ENCODE data around the gene TXNDC8.

The TXNDC8 gene

DNA sequence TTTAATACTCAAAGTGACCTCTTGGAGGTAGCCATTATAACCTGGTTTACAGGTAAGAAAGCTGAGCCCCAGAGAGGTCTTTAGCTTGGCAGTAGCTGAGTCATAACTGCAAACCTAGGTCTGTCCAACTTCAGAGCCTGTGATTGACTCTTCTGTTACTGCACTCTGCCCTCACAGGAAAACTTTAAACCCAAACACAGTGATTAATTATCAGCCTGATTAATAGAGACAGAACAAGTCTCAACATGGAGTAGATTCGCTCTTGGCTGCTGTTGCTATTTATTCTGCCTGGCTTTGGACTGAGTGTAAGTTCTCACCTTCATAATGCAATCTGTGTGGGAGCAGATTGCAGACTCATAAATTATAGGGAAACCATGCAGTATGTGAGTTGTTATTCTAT, 53.9 kb downstream of the TXNDC8 start:
- Histone ChIP-seq H3K36me3 (ENCODE audit: control insufficient read depth in 2 of 2, insufficient read depth in 2 of 2, low read length in 2 of 2) (no peaks in the 10 kb centered on the region), H3K9ac (ENCODE audit: low read depth in 1 of 2, low read length in 2 of 2) (no peak overlapping the region), H3K4me1 (ENCODE audit: control insufficient read depth in 2 of 2, insufficient read depth in 2 of 2, low read length in 2 of 2) (peaks cover 14% of the 10 kb centered on the region in 2 donors), H3K27ac (ENCODE audit: low read depth in 2 of 2, low read length in 2 of 2) (peak overlapping the region; percentile 69 to 75), H3K4me3 (ENCODE audit: low read length in 2 of 2) (peak overlapping the region in 1 of 2 donors; percentile 20), H3K27me3 (ENCODE audit: control insufficient read depth in 2 of 2, insufficient read depth in 2 of 2, low read length in 2 of 2) (no peaks in the 10 kb centered on the region), H3K9me3 (ENCODE audit: control insufficient read depth in 2 of 2, low read length in 2 of 2) (no peaks in the 10 kb centered on the region)

DNA sequence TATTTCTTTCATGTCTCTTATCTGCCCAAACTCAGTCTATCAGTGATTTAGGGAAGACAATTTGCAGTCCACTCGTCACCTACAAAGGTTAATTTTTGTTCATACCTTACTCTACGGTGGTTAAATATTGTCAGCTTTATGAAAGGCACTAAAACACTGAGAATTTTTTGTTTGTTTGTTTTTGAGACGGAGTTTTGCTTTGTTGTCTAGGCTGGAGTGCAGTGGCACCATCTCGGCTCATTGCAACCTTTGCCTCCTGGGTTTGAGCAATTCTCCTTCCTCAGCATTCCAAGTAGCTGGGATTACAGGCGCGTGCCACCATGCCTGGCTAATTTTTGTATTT, 55.0 kb downstream of the TXNDC8 start:
- Histone ChIP-seq H3K36me3 (ENCODE audit: control insufficient read depth in 2 of 2, insufficient read depth in 2 of 2, low read length in 2 of 2) (no peaks in the 10 kb centered on the region), H3K9ac (ENCODE audit: low read depth in 1 of 2, low read length in 2 of 2) (no peak overlapping the region), H3K4me1 (ENCODE audit: control insufficient read depth in 2 of 2, insufficient read depth in 2 of 2, low read length in 2 of 2) (peaks cover 14% of the 10 kb centered on the region in 2 donors), H3K27ac (ENCODE audit: low read depth in 2 of 2, low read length in 2 of 2) (peak overlapping the region; percentile 69 to 75), H3K9me3 (ENCODE audit: control insufficient read depth in 2 of 2, low read length in 2 of 2) (no peaks in the 10 kb centered on the region), H3K4me3 (ENCODE audit: low read length in 2 of 2) (no peak overlapping the region), H3K27me3 (ENCODE audit: control insufficient read depth in 2 of 2, insufficient read depth in 2 of 2, low read length in 2 of 2) (no peaks in the 10 kb centered on the region)

DNA sequence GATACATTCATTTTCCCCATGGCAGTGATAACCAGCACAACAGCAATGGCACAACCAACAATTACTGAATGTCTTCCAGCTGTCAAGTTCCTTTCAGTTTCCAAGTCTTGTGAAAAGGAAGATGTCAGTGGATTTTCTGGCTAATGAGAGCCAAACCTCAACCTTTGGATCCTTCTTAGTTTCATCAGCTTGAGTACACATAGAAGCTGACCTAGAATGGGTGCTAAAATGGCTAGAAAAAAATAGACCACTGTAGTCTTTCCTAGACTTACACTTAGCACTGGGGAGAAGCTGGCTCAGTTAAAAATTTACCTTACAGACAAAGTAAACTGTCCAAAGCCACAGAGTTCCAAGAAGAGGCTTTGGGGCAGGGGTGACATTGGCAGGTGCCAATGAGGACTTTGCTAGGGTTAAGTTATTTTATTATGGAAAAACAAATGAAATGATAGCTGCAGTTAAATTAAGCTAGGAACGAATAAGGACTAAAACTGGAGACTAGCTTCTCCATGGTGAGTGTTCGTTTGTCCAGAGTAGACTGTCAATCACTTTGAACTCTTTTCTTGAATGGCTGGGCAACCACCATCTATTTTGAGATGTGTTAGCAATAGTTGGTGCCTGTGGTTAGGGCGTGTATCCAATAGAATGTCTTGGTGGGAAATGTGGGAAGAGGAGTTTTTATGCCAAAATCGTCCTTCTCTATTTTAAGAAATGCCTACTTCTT, 55.5 kb downstream of the TXNDC8 start:
- H3K9me3 ChIP-seq (ENCODE audit: control insufficient read depth in 2 of 2, low read length in 2 of 2) = no peaks in the 10 kb centered on the region
- no peak overlapping the region for H3K9ac ChIP-seq (ENCODE audit: low read depth in 1 of 2, low read length in 2 of 2)
- H3K4me3 ChIP-seq (ENCODE audit: low read length in 2 of 2) = no peak overlapping the region
- H3K27me3 ChIP-seq (ENCODE audit: control insufficient read depth in 2 of 2, insufficient read depth in 2 of 2, low read length in 2 of 2) = no peaks in the 10 kb centered on the region
- peaks cover 14% of the 10 kb centered on the region in 2 donors for H3K4me1 ChIP-seq (ENCODE audit: control insufficient read depth in 2 of 2, insufficient read depth in 2 of 2, low read length in 2 of 2)
- no peaks in the 10 kb centered on the region for H3K36me3 ChIP-seq (ENCODE audit: control insufficient read depth in 2 of 2, insufficient read depth in 2 of 2, low read length in 2 of 2)
- H3K27ac ChIP-seq (ENCODE audit: low read depth in 2 of 2, low read length in 2 of 2) = peak overlapping the region; percentile 69 to 75

DNA sequence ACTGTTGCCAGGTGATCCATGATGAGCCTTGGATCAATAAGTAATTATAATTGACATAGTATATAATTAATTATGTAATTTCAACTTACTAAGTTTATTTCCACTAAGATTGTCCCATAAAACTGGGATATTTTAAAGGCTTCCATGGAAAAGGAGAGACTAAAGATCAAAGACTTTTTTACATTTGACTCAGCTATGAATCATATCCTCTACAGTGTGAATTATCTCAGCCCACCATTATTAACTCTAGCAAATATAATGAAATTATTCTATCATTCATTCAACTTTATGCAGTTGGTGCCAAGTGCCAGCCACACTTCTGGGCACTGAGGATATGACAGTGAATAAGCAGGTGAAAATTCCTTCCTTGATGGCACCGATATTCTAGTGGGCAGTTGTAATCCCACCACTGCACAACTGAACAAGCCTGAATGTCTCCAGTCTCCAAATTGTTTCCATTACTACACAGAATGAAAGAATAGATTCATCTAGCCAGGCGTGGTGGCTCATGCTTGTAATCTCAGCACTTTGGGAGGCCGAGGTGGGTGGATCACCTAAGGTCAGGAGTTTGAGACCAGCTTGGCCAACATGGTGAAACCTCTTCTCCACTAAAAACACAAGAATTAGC, 59.5 kb downstream of the TXNDC8 start:
- Histone ChIP-seq H3K27me3 (ENCODE audit: control insufficient read depth in 2 of 2, insufficient read depth in 2 of 2, low read length in 2 of 2) (no peaks in the 10 kb centered on the region), H3K9ac (ENCODE audit: low read depth in 1 of 2, low read length in 2 of 2) (no peak overlapping the region), H3K36me3 (ENCODE audit: control insufficient read depth in 2 of 2, insufficient read depth in 2 of 2, low read length in 2 of 2) (no peaks in the 10 kb centered on the region), H3K4me3 (ENCODE audit: low read length in 2 of 2) (no peak overlapping the region), H3K9me3 (ENCODE audit: control insufficient read depth in 2 of 2, low read length in 2 of 2) (no peaks in the 10 kb centered on the region), H3K4me1 (ENCODE audit: control insufficient read depth in 2 of 2, insufficient read depth in 2 of 2, low read length in 2 of 2) (peaks cover 4 to 6% of the 10 kb centered on the region in 2 donors), H3K27ac (ENCODE audit: low read depth in 2 of 2, low read length in 2 of 2) (no peak overlapping the region)

DNA sequence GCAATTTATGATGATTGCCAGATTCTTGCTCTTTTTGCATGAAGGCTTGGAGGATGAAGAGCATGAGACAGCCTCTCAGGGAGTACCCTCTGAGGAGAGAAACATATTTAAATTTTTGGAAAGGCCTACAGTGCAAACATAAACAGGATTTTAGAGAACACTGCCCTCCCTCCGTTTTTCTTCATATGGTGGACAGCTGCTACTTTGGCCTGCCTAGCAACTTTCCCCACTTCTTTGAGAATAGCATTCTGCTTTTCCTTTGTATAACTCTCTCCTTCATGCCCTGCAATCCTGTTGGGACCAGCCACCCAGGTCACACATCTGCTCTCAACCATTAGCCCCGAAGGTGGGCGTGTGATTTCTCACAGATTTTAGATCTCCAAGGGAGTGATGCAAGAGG, 60.9 kb downstream of the TXNDC8 start:
- no peaks in the 10 kb centered on the region for H3K9me3 ChIP-seq (ENCODE audit: control insufficient read depth in 2 of 2, low read length in 2 of 2)
- H3K36me3 ChIP-seq (ENCODE audit: control insufficient read depth in 2 of 2, insufficient read depth in 2 of 2, low read length in 2 of 2) = no peaks in the 10 kb centered on the region
- no peak overlapping the region for H3K4me3 ChIP-seq (ENCODE audit: low read length in 2 of 2)
- H3K27me3 ChIP-seq (ENCODE audit: control insufficient read depth in 2 of 2, insufficient read depth in 2 of 2, low read length in 2 of 2) = no peaks in the 10 kb centered on the region
- H3K9ac ChIP-seq (ENCODE audit: low read depth in 1 of 2, low read length in 2 of 2) = no peak overlapping the region
- H3K4me1 ChIP-seq (ENCODE audit: control insufficient read depth in 2 of 2, insufficient read depth in 2 of 2, low read length in 2 of 2) = no peaks in the 10 kb centered on the region
- no peak overlapping the region for H3K27ac ChIP-seq (ENCODE audit: low read depth in 2 of 2, low read length in 2 of 2)

DNA sequence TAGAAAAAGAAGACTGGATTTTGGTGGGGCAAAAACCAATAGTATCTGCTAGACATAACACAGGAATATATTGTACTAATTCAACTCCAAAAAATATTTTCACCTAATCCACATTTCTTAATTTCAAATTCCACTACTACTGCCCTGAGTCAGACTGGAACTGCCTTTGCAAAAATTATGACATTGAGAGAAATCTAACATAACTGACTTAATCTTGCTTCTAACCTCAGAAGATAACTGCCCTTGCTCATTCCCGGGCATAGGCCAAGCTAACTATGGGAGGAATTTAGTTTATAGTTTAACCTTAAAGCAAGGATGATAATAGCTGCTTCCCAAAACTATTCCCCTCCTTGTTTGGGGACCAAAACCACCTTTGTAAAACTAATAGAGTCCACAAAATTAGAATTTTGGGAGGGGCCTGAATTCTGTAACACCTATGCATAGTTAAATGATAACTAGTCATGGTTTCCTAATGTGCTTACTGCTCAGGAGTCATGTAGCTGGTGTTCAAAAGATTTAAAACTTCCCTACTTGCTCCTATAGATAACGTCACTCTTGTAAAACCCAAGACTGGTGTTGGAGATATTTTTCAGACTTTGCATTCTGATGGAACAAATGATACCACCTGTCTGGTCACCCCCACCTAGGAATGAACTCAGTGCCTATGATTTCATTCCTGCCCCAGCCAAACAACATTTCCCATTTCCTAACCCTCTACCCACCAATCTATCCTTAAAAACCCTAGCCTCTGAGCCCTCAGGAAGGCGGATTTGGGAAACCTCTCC, 67.3 kb downstream of the TXNDC8 start:
- no peaks in the 10 kb centered on the region for H3K4me1 ChIP-seq (ENCODE audit: control insufficient read depth in 2 of 2, insufficient read depth in 2 of 2, low read length in 2 of 2)
- no peaks in the 10 kb centered on the region for H3K36me3 ChIP-seq (ENCODE audit: control insufficient read depth in 2 of 2, insufficient read depth in 2 of 2, low read length in 2 of 2)
- H3K9me3 ChIP-seq (ENCODE audit: control insufficient read depth in 2 of 2, low read length in 2 of 2) = no peaks in the 10 kb centered on the region
- H3K9ac ChIP-seq (ENCODE audit: low read depth in 1 of 2, low read length in 2 of 2) = no peak overlapping the region
- no peaks in the 10 kb centered on the region for H3K27me3 ChIP-seq (ENCODE audit: control insufficient read depth in 2 of 2, insufficient read depth in 2 of 2, low read length in 2 of 2)
- H3K4me3 ChIP-seq (ENCODE audit: low read length in 2 of 2) = no peak overlapping the region
- no peak overlapping the region for H3K27ac ChIP-seq (ENCODE audit: low read depth in 2 of 2, low read length in 2 of 2)

DNA sequence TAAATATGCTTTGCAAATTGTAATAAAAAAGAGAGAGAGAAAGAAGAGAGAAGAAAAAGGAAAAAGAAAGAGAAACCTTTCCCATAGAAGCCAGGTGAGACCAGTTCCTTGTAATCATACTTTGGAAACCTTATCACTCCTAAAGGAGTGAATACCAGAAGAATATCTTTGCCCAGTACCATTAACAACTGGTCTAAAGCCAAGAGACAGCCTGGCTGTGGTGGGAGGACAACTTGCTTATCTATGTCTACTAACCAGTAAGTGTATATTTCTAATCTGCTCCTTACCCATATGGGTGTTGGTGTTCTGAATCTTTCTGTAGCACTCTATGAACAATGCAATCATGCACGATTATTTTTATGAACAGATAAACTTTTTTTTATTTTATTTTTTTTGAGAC, 70.9 kb downstream of the TXNDC8 start:
- H3K27me3 ChIP-seq (ENCODE audit: control insufficient read depth in 2 of 2, insufficient read depth in 2 of 2, low read length in 2 of 2) = no peaks in the 10 kb centered on the region
- no peaks in the 10 kb centered on the region for H3K9me3 ChIP-seq (ENCODE audit: control insufficient read depth in 2 of 2, low read length in 2 of 2)

DNA sequence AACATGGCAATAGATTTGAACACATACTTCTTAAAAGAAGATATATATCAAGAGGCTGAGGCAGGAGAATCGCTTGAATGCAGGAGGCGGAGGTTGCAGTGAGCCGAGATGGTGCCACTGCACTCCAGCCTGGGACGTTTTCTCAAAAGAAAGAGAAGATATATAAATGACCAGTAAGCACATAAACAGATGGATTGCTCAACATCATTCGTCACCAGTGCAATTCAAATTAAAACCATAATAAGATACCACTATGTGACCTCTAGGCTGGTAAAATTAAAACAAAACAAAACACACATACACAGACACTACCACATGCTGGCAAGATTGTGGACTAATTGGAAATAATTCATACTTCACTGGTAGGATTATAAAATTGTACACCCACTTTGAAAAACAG, 76.0 kb downstream of the TXNDC8 start:
- no peak overlapping the region for H3K4me3 ChIP-seq (ENCODE audit: low read length in 2 of 2)
- no peaks in the 10 kb centered on the region for H3K27me3 ChIP-seq (ENCODE audit: control insufficient read depth in 2 of 2, insufficient read depth in 2 of 2, low read length in 2 of 2)
- no peaks in the 10 kb centered on the region for H3K36me3 ChIP-seq (ENCODE audit: control insufficient read depth in 2 of 2, insufficient read depth in 2 of 2, low read length in 2 of 2)
- H3K9ac ChIP-seq (ENCODE audit: low read depth in 1 of 2, low read length in 2 of 2) = no peak overlapping the region
- H3K27ac ChIP-seq (ENCODE audit: low read depth in 2 of 2, low read length in 2 of 2) = no peak overlapping the region
- H3K9me3 ChIP-seq (ENCODE audit: control insufficient read depth in 2 of 2, low read length in 2 of 2) = no peaks in the 10 kb centered on the region
- H3K4me1 ChIP-seq (ENCODE audit: control insufficient read depth in 2 of 2, insufficient read depth in 2 of 2, low read length in 2 of 2) = peaks cover 22 to 30% of the 10 kb centered on the region in 2 donors

More for the DNA sequence above, 70.9 kb downstream of the TXNDC8 start:
- Histone ChIP-seq H3K9ac (ENCODE audit: low read depth in 1 of 2, low read length in 2 of 2) (no peak overlapping the region), H3K27ac (ENCODE audit: low read depth in 2 of 2, low read length in 2 of 2) (no peak overlapping the region), H3K4me1 (ENCODE audit: control insufficient read depth in 2 of 2, insufficient read depth in 2 of 2, low read length in 2 of 2) (no peaks in the 10 kb centered on the region), H3K4me3 (ENCODE audit: low read length in 2 of 2) (no peak overlapping the region), H3K36me3 (ENCODE audit: control insufficient read depth in 2 of 2, insufficient read depth in 2 of 2, low read length in 2 of 2) (no peaks in the 10 kb centered on the region)

DNA sequence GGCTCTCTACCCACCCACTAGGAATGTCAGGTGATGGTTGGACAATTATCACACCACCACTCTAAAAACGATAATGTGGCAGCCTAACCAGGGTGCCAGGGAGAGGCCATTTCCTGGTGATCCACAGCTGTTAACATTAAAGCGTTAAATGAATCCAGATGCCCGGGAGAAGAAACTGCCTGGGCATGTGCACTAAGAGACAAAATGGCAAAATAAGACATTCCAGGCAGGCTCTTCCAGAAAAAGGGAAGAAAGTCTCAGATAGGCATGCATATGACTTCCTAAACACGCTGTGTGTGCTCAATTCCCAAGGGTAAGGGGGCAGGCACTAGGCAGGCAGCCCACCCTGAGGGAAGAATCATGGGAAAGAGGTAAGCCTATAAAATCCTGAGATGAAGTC, 76.8 kb downstream of the TXNDC8 start:
- Histone ChIP-seq H3K9me3 (ENCODE audit: control insufficient read depth in 2 of 2, low read length in 2 of 2) (no peaks in the 10 kb centered on the region), H3K4me1 (ENCODE audit: control insufficient read depth in 2 of 2, insufficient read depth in 2 of 2, low read length in 2 of 2) (peaks cover 22 to 30% of the 10 kb centered on the region in 2 donors), H3K36me3 (ENCODE audit: control insufficient read depth in 2 of 2, insufficient read depth in 2 of 2, low read length in 2 of 2) (no peaks in the 10 kb centered on the region), H3K27ac (ENCODE audit: low read depth in 2 of 2, low read length in 2 of 2) (no peak overlapping the region), H3K9ac (ENCODE audit: low read depth in 1 of 2, low read length in 2 of 2) (no peak overlapping the region), H3K4me3 (ENCODE audit: low read length in 2 of 2) (no peak overlapping the region), H3K27me3 (ENCODE audit: control insufficient read depth in 2 of 2, insufficient read depth in 2 of 2, low read length in 2 of 2) (no peaks in the 10 kb centered on the region)

DNA sequence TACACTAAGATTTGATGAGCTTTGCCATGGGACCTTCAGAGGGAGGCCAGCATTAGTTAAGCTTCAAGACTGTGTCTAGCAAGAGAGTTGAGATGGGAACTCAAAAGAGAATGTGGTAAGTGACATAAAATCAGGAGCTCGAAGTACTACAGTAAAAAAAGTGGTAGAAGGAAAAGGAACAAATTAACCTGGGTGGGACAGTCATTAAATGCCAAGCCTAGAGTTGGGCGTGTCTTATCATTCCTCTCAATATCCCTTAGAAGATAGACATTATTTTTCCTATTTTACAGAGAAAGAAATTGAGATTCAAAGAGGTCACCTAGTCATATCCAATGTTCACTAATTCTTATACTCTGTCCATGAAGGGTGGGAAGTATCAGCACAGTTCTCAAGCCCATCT, 78.1 kb downstream of the TXNDC8 start:
- H3K36me3 ChIP-seq (ENCODE audit: control insufficient read depth in 2 of 2, insufficient read depth in 2 of 2, low read length in 2 of 2) = no peaks in the 10 kb centered on the region
- H3K4me3 ChIP-seq (ENCODE audit: low read length in 2 of 2) = no peak overlapping the region
- H3K4me1 ChIP-seq (ENCODE audit: control insufficient read depth in 2 of 2, insufficient read depth in 2 of 2, low read length in 2 of 2) = peaks cover 30 to 36% of the 10 kb centered on the region in 2 donors
- no peaks in the 10 kb centered on the region for H3K27me3 ChIP-seq (ENCODE audit: control insufficient read depth in 2 of 2, insufficient read depth in 2 of 2, low read length in 2 of 2)
- peak overlapping the region in 1 of 2 donors; percentile 28 for H3K9ac ChIP-seq (ENCODE audit: low read depth in 1 of 2, low read length in 2 of 2)
- H3K27ac ChIP-seq (ENCODE audit: low read depth in 2 of 2, low read length in 2 of 2) = peak overlapping the region; percentile 82 to 96
- no peaks in the 10 kb centered on the region for H3K9me3 ChIP-seq (ENCODE audit: control insufficient read depth in 2 of 2, low read length in 2 of 2)
